Mesenchymal stem cell (in vitro differentiated cells and primary cell): ENCODE measurements around the gene SLC6A8.
"Not testable (repeated sequence)": the region's sequence is repeated elsewhere in the genome, so short reads cannot be mapped to it uniquely, and the experiment has no call there.

Experiments
- DNase-seq: peaks from one replicate; pipeline ENCODE4 v3.0.0-alpha.2; 2013
- H2AFZ ChIP-seq: one replicate; pipeline ENCODE4 v1.6.1; 2013; ENCODE audit warnings: low read depth, mild to moderate bottlenecking, control low read depth, inconsistent platforms, low read length, moderate library complexity
- H2AK5ac ChIP-seq: 2 replicates; pipeline ENCODE4 v1.6.1; 2013; ENCODE audit warnings: low read length, moderate library complexity, mild to moderate bottlenecking, inconsistent platforms; ENCODE audit not compliant: severe bottlenecking
- H2BK120ac ChIP-seq: one replicate; pipeline ENCODE4 v1.6.1; 2013; ENCODE audit warnings: low read depth, mild to moderate bottlenecking, inconsistent platforms, low read length, moderate library complexity
- H2BK12ac ChIP-seq, 2 experiments: one replicate each; pipeline ENCODE4 v1.6.1; 2013; ENCODE audit warnings: inconsistent platforms in 2 of 2, low read length in 2 of 2, mild to moderate bottlenecking in 2 of 2, moderate library complexity in 2 of 2, control low read depth in 1 of 2
- H2BK15ac ChIP-seq: one replicate; pipeline ENCODE4 v1.6.1; 2013; ENCODE audit warnings: mild to moderate bottlenecking, low read depth, inconsistent platforms; ENCODE audit not compliant: poor library complexity, severe bottlenecking
- H2BK5ac ChIP-seq: 2 replicates; pipeline ENCODE4 v1.6.1; 2013; ENCODE audit warnings: low read depth, mild to moderate bottlenecking, low read length, control low read depth, inconsistent platforms; ENCODE audit not compliant: poor library complexity, severe bottlenecking
- H3K14ac ChIP-seq, 2 experiments: one replicate each; pipeline ENCODE4 v1.6.1; 2013; ENCODE audit warnings: inconsistent platforms in 2 of 2, low read length in 2 of 2, control low read depth in 1 of 2, mild to moderate bottlenecking in 1 of 2, moderate library complexity in 1 of 2
- H3K18ac ChIP-seq, 2 experiments: one replicate each; pipeline ENCODE4 v1.6.1; 2013; ENCODE audit warnings: inconsistent platforms in 2 of 2, low read length in 2 of 2, control low read depth in 1 of 2, low read depth in 1 of 2, mild to moderate bottlenecking in 1 of 2
- H3K23ac ChIP-seq, 2 experiments: one replicate each; pipeline ENCODE4 v1.6.1; 2013; ENCODE audit warnings: inconsistent platforms in 2 of 2, low read length in 2 of 2, mild to moderate bottlenecking in 2 of 2, moderate library complexity in 2 of 2, control low read depth in 1 of 2
- H3K27ac ChIP-seq: 2 replicates; pipeline ENCODE4 v1.5.1; 2013; ENCODE audit warnings: mild to moderate bottlenecking, moderate library complexity, low read length, control low read depth, inconsistent platforms; ENCODE audit not compliant: poor library complexity, severe bottlenecking
- H3K27me3 ChIP-seq, 2 experiments: 2 replicates each; pipeline versions ENCODE4 v1.6.1 to v1.7.0; 2013; ENCODE audit warnings: low read length in 2 of 2, mild to moderate bottlenecking in 2 of 2, moderate library complexity in 2 of 2, control low read depth in 1 of 2, inconsistent platforms in 1 of 2; ENCODE audit not compliant: control insufficient read depth in 1 of 2, insufficient read depth in 1 of 2
- H3K36me3 ChIP-seq, 2 experiments: 2 replicates each; pipeline versions ENCODE4 v1.6.1 to v1.7.0; 2013; ENCODE audit warnings: low read length in 2 of 2, control low read depth in 1 of 2, inconsistent platforms in 1 of 2, low read depth in 1 of 2, mild to moderate bottlenecking in 1 of 2; ENCODE audit not compliant: insufficient read depth in 2 of 2, control insufficient read depth in 1 of 2
- H3K4ac ChIP-seq, 2 experiments: one replicate each; pipeline ENCODE4 v1.6.1; 2013; ENCODE audit warnings: inconsistent platforms in 2 of 2, low read length in 2 of 2, mild to moderate bottlenecking in 2 of 2, moderate library complexity in 2 of 2, control low read depth in 1 of 2, low read depth in 1 of 2
- H3K4me1 ChIP-seq: 2 replicates; pipeline ENCODE4 v1.6.1; 2013; ENCODE audit warnings: low read depth, low read length, control low read depth; ENCODE audit not compliant: control insufficient read depth, insufficient read depth
- H3K4me2 ChIP-seq: 2 replicates; pipeline ENCODE4 v1.6.1; 2013; ENCODE audit warnings: low read length, mild to moderate bottlenecking, inconsistent platforms; ENCODE audit not compliant: poor library complexity, severe bottlenecking
- H3K4me3 ChIP-seq, 2 experiments: 2 replicates each; pipeline versions ENCODE4 v1.5.1 to v1.7.0; 2013; ENCODE audit warnings: low read length in 2 of 2, mild to moderate bottlenecking in 2 of 2, control low read depth in 1 of 2, low read depth in 1 of 2; ENCODE audit not compliant: insufficient read depth in 1 of 2
- H3K79me1 ChIP-seq: replicated peaks from 2 replicates; pipeline ENCODE4 v1.6.1; 2013; ENCODE audit warnings: mild to moderate bottlenecking, control low read depth, low read length, inconsistent platforms; ENCODE audit not compliant: poor library complexity, severe bottlenecking
- H3K9ac ChIP-seq: 2 replicates; pipeline ENCODE4 v1.7.0; 2013; ENCODE audit warnings: mild to moderate bottlenecking, low read length, moderate library complexity
- H3K9me3 ChIP-seq: 2 replicates; pipeline ENCODE4 v1.7.0; 2013; ENCODE audit warnings: mild to moderate bottlenecking, low read length; ENCODE audit not compliant: control insufficient read depth
- H4K8ac ChIP-seq: one replicate; pipeline ENCODE4 v1.6.1; 2013; ENCODE audit warnings: inconsistent platforms, mild to moderate bottlenecking, low read length, moderate library complexity
- H4K91ac ChIP-seq: one replicate; pipeline ENCODE4 v1.6.1; 2013; ENCODE audit warnings: mild to moderate bottlenecking, low read length, inconsistent platforms
- WGBS: methylation state at CpG from one replicate; pipeline ENCODE4 v1.1.7; 2013; ENCODE audit warnings: mixed read lengths; 5-methylcytosine and 5-hydroxymethylcytosine counted together

Gene SLC6A8

DNA sequence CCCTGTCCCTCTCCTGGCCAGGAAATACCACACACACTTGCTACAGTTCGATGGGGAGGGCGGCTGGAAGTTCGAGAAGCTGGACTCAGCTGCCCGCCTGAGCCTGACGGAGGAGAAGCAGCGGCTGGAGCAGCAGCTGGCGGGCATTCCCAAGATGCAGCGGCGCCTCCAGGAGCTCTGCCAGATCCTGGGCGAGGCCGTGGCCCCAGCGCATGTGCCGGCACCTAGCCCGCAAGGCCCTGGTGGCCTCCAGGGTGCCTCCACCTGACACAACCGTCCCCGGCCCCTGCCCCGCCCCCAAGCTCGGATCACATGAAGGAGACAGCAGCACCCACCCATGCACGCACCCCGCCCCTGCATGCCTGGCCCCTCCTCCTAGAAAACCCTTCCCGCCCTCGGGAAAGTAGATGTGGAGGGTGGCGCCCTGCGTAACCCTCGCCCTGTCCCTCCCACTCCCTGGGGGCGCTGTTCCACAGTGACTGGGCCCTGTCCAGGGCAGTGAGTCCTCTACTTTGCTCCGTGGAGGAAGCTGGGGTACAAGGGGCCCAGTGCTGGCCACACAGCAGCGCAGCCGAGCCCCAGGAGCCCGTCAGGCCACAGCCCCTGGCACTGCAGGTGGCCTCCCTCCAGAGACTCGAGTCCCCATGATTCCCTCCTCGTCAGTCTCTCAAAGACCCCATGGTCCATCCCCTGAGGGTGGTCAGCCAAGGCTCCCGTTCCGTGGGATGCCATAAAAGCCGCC is 55.9 kb downstream of the SLC6A8 start:
- WGBS: 12% methylated on average over 9 of the region's 35 CpGs

DNA sequence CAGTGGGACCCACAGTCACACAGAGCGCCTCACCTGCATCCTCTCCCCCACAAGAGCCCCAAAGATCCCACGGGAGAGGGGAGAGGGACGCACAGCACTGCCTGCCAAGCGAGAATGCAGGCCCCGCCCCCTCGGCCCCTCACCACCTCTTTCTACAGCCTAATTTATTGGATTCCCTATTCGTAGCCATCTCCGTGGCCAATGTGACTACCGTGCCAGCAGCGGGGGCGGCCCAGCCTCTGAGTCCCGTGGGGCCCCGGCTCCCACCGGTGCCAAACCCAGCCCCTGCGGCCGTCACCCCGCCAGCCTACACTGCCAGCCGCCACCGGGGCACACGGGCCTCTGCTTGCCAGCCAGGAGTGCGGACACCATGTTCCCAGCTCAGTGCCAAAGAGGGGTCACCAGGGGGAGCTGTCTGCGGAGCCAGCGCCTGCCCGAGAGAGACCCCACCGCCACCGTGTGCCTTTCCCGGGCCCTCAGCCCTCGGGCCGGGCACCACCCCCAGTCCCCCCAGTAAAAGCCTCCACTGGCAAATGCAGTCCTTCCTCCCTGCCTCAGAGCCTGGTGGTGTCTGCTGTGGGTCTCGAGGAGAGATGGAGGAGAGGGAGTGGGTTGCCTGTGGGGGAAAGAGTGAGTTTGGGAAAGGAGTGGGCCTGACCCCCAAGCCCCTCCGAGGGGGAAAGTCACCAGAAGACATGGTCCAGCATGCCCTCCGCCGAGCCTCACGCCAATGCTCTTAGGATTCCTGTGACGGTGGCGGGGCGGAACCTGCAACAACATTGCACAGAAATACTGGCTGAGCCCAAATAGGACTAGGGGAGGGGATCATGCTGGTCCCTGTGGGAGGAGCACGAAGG is 56.7 kb downstream of the SLC6A8 start:
- Histone ChIP-seq H3K14ac (no peak overlapping the region), H3K4me1 (peaks cover 5% of the 10 kb centered on the region), H3K27ac (no peak overlapping the region), H2BK15ac (no peak overlapping the region), H3K4ac (no peak overlapping the region), H2AK5ac (no peak overlapping the region), H3K4me3 (peak overlapping the region in 1 of 2 experiments; percentile 18), H3K4me2 (no peak overlapping the region), H3K18ac (no peak overlapping the region), H2BK5ac (no peak overlapping the region), H4K91ac (no peak overlapping the region), H3K79me1 (no peaks in the 10 kb centered on the region), H3K36me3 (peaks cover 0 to 12% of the 10 kb centered on the region in 2 experiments), H3K27me3 (peaks cover 0 to 8% of the 10 kb centered on the region in 2 experiments), H3K23ac (no peak overlapping the region), H2BK12ac (no peak overlapping the region), H4K8ac (peak overlapping the region; percentile 69), H2AFZ (no peak overlapping the region), H3K9me3 (peaks cover under 1% of the 10 kb centered on the region), H3K9ac (no peak overlapping the region), H2BK120ac (no peak overlapping the region)
- WGBS: 33% methylated on average over 25 of the region's 38 CpGs
- no peak for DNase-seq

More for the DNA sequence above, 55.9 kb downstream of the SLC6A8 start:
- H2BK12ac ChIP-seq, H3K18ac ChIP-seq, H3K14ac ChIP-seq, H3K9ac ChIP-seq, H3K23ac ChIP-seq, H4K91ac ChIP-seq, H2AFZ ChIP-seq, H3K4me2 ChIP-seq, H2AK5ac ChIP-seq, H3K9me3 ChIP-seq, H2BK120ac ChIP-seq, H2BK5ac ChIP-seq, H3K4ac ChIP-seq, H3K27ac ChIP-seq, DNase-seq, H2BK15ac ChIP-seq, H3K27me3 ChIP-seq, H3K4me1 ChIP-seq, H3K79me1 ChIP-seq: not testable (repeated sequence)
- peaks cover under 1 to 12% of the 10 kb centered on the region in 2 experiments for H3K36me3 ChIP-seq
- H3K4me3 ChIP-seq: peak overlapping the region in 1 of 2 experiments; percentile 18
- peak overlapping the region; percentile 69 for H4K8ac ChIP-seq

DNA sequence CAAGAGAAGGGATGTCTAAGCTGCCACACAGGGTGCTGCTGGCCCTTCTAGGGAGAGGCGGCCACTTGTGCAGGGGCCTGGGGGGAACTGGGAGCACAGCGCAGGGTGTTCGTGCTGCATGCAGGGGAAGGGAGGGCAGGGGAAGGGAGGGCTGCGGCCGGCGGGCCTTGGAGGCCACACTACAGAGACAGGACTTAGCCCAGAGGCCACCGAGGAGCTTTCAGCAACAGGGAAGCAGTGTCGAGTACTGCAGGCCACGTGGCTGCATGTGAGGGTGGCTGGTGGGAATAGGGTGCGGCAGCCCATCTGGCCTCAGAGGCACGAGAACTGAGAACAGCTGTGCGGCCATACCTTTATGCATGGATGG is 57.3 kb downstream of the SLC6A8 start:
- H3K4me3 ChIP-seq, H2AFZ ChIP-seq, H4K8ac ChIP-seq, H3K27ac ChIP-seq, H3K18ac ChIP-seq, H3K9me3 ChIP-seq, H3K4me1 ChIP-seq, H2BK5ac ChIP-seq, H3K27me3 ChIP-seq, H2BK120ac ChIP-seq, H3K14ac ChIP-seq, H3K23ac ChIP-seq, H3K36me3 ChIP-seq, H3K79me1 ChIP-seq, DNase-seq, H4K91ac ChIP-seq, H3K9ac ChIP-seq, H2BK15ac ChIP-seq, H3K4ac ChIP-seq, H2AK5ac ChIP-seq, H3K4me2 ChIP-seq, H2BK12ac ChIP-seq: not testable (repeated sequence)
- 73% methylated on average over 8 of the region's 12 CpGs for WGBS
